IMR-90 (cell line): Measurements from ENCODE around the gene CASZ1. TPM values are rescaled to one million over a fixed set of nuclear protein-coding genes. Genes with fewer than 3 reads are reported as not detected.

Source experiments
- ATAC-seq: fragments of 200-7000 bp; cut with Tn5 transposase; 2 replicates; pipeline ENCODE4 v1.9.1; 2020; ENCODE audit warnings: low read depth, mild to moderate bottlenecking, moderate library complexity
- BruUV-seq: library from RNA; stranded (reverse); fragments of 400-500 nt; replicated peaks from 2 replicates; lab custom pipeline; 2021; lab: Mats Ljungman, UMichigan
- CTCF ChIA-PET: fragments of 300-600 bp; formaldehyde crosslinking; extraction: SDS; loops from one replicate; lab custom pipeline; 2021; ENCODE audit warnings: antibody characterized with exemption; lab: Yijun Ruan, JAX
- POLR2A ChIA-PET: fragments of 300-600 bp; sonication (Branson Sonifier 250); formaldehyde crosslinking; loops from one replicate; lab custom pipeline; 2022; ENCODE audit warnings: antibody characterized with exemption; ENCODE audit not compliant: unreplicated experiment; lab: Charles Lee
- DNase-seq: peaks from one replicate; pipeline ENCODE4 v3.0.0; 2013
- H2AFZ ChIP-seq: replicated peaks from 2 replicates; pipeline ENCODE3; 2013; ENCODE audit warnings: low read length, mild to moderate bottlenecking; ENCODE audit not compliant: poor library complexity
- H2AK5ac ChIP-seq: 2 replicates; pipeline ENCODE4 v1.6.1; 2013; ENCODE audit warnings: low read depth, low read length, inconsistent platforms
- H2AK9ac ChIP-seq: replicated peaks from 2 replicates; pipeline ENCODE3; 2013; ENCODE audit warnings: mild to moderate bottlenecking, low read depth, low read length, moderate library complexity; ENCODE audit not compliant: poor library complexity
- H2BK120ac ChIP-seq: 2 replicates; pipeline ENCODE4 v1.6.1; 2013; ENCODE audit warnings: low read depth, low read length, inconsistent platforms
- H2BK15ac ChIP-seq: 3 replicates; pipeline ENCODE4 v1.6.1; 2013; ENCODE audit warnings: low read depth, low read length, inconsistent platforms
- H2BK20ac ChIP-seq: 2 replicates; pipeline ENCODE4 v1.6.1; 2013; ENCODE audit warnings: low read depth, mild to moderate bottlenecking, inconsistent platforms, low read length, moderate library complexity
- H2BK5ac ChIP-seq: 2 replicates; pipeline ENCODE4 v1.6.1; 2013; ENCODE audit warnings: mild to moderate bottlenecking, low read depth, low read length, inconsistent platforms; ENCODE audit not compliant: poor library complexity, severe bottlenecking
- H3K14ac ChIP-seq: replicated peaks from 2 replicates; pipeline ENCODE4 v1.6.1; 2013; ENCODE audit warnings: low read depth, low read length, inconsistent platforms
- H3K18ac ChIP-seq: 2 replicates; pipeline ENCODE4 v1.6.1; 2013; ENCODE audit warnings: low read depth, low read length, control low read depth
- H3K23ac ChIP-seq: 2 replicates; pipeline ENCODE4 v1.6.1; 2013; ENCODE audit warnings: low read depth, low read length, inconsistent platforms
- H3K27ac ChIP-seq: 2 replicates; pipeline ENCODE4 v1.5.1; 2013; ENCODE audit warnings: mild to moderate bottlenecking, control low read depth, low read length; ENCODE audit not compliant: insufficient read depth
- H3K27me3 ChIP-seq: 2 replicates; pipeline ENCODE4 v1.6.1; 2013; ENCODE audit warnings: low read length; ENCODE audit not compliant: control insufficient read depth, insufficient read depth
- H3K36me3 ChIP-seq: 2 replicates; pipeline ENCODE4 v1.6.1; 2013; ENCODE audit warnings: low read length, mixed read lengths; ENCODE audit not compliant: control insufficient read depth, insufficient read depth
- H3K4ac ChIP-seq: 2 replicates; pipeline ENCODE4 v1.6.1; 2013; ENCODE audit warnings: low read depth, low read length, inconsistent platforms
- H3K4me1 ChIP-seq: 2 replicates; pipeline ENCODE4 v1.6.1; 2013; ENCODE audit warnings: low read length, mixed read lengths; ENCODE audit not compliant: control insufficient read depth, insufficient read depth
- H3K4me2 ChIP-seq: 2 replicates; pipeline ENCODE4 v1.6.1; 2013; ENCODE audit warnings: low read depth, mild to moderate bottlenecking, control low read depth, low read length, moderate library complexity
- H3K4me3 ChIP-seq: 2 replicates; pipeline ENCODE4 v1.5.1; 2013; ENCODE audit warnings: low read depth, mild to moderate bottlenecking, control low read depth, low read length, moderate library complexity; ENCODE audit not compliant: insufficient read depth
- H3K56ac ChIP-seq: 2 replicates; pipeline ENCODE4 v1.6.1; 2013; ENCODE audit warnings: low read length, inconsistent platforms; ENCODE audit not compliant: insufficient read depth; ENCODE audit errors: extremely low read depth
- H3K79me1 ChIP-seq, 2 experiments: 2 replicates each; pipeline ENCODE4 v1.6.1; 2013; ENCODE audit warnings: low read length in 2 of 2, inconsistent platforms in 1 of 2, low read depth in 1 of 2
- H3K9ac ChIP-seq: 2 replicates; pipeline ENCODE4 v1.6.1; 2013; ENCODE audit warnings: low read depth, low read length, control low read depth
- H3K9me1 ChIP-seq: 2 replicates; pipeline ENCODE4 v1.6.1; 2013; ENCODE audit warnings: low read length, inconsistent platforms; ENCODE audit not compliant: insufficient read depth
- H3K9me3 ChIP-seq: 2 replicates; pipeline ENCODE4 v1.6.1; 2013; ENCODE audit warnings: low read length; ENCODE audit not compliant: control insufficient read depth, insufficient read depth
- H4K20me1 ChIP-seq: 2 replicates; pipeline ENCODE4 v1.6.1; 2013; ENCODE audit warnings: low read length, inconsistent platforms; ENCODE audit not compliant: insufficient read depth
- H4K5ac ChIP-seq: 2 replicates; pipeline ENCODE4 v1.6.1; 2013; ENCODE audit warnings: mild to moderate bottlenecking, low read depth, low read length, control low read depth
- H4K8ac ChIP-seq, 2 experiments: 2 replicates each; pipeline ENCODE4 v1.6.1; 2013; ENCODE audit warnings: low read depth in 2 of 2, low read length in 2 of 2, control low read depth in 1 of 2, inconsistent platforms in 1 of 2
- H4K91ac ChIP-seq: 2 replicates; pipeline ENCODE4 v1.6.1; 2013; ENCODE audit warnings: low read depth, low read length, inconsistent platforms; ENCODE audit not compliant: insufficient read depth
- FOS ChIP-seq: fragments of 150-350 bp; IDR thresholded peaks from 2 replicates; pipeline ENCODE4 v1.6.1; 2016; ENCODE audit warnings: low read depth, low read length
- MAFK ChIP-seq: IDR thresholded peaks from 2 replicates; pipeline ENCODE4 v1.6.1; 2012; ENCODE audit warnings: low read depth, low read length, improper control_type of control experiment
- MAZ ChIP-seq: IDR thresholded peaks from 2 replicates; pipeline ENCODE4 v1.6.1; 2012; ENCODE audit warnings: low read depth, mild to moderate bottlenecking, low read length, improper control_type of control experiment, moderate library complexity, borderline replicate concordance
- MXI1 ChIP-seq: IDR thresholded peaks from 2 replicates; pipeline ENCODE4 v1.6.1; 2012; ENCODE audit warnings: low read depth, mild to moderate bottlenecking, low read length, moderate library complexity, borderline replicate concordance
- NFE2L2 ChIP-seq: fragments of 150-350 bp; IDR thresholded peaks from 2 replicates; pipeline ENCODE4 v1.6.1; 2016; ENCODE audit warnings: low read depth, mild to moderate bottlenecking, low read length
- POLR2A ChIP-seq: IDR thresholded peaks from 2 replicates; pipeline ENCODE4 v1.6.1; 2012; ENCODE audit warnings: mild to moderate bottlenecking, low read depth, low read length
- RAD21 ChIP-seq: IDR thresholded peaks from 2 replicates; pipeline ENCODE4 v1.6.1; 2012; ENCODE audit warnings: low read length, improper control_type of control experiment
- RCOR1 ChIP-seq: IDR thresholded peaks from 2 replicates; pipeline ENCODE4 v1.6.1; 2012; ENCODE audit warnings: mild to moderate bottlenecking, low read length, improper control_type of control experiment; ENCODE audit not compliant: insufficient replicate concordance
- RFX5 ChIP-seq: IDR thresholded peaks from 2 replicates; pipeline ENCODE4 v1.8.0; 2012; ENCODE audit warnings: low read depth, mild to moderate bottlenecking, low read length, moderate library complexity
- SMC3 ChIP-seq: fragments of 150-350 bp; IDR thresholded peaks from 2 replicates; pipeline ENCODE4 v1.6.1; 2016; ENCODE audit warnings: low read depth, mild to moderate bottlenecking, antibody characterized with exemption, low read length, moderate library complexity
- WGBS, 2 experiments: methylation state at CpG; one replicate each; pipeline versions ENCODE4 v1.1.5 to v1.1.7; 2013; ENCODE audit warnings: missing lambda C conversion rate in 2 of 2; ENCODE audit not compliant: insufficient read length in 1 of 2; ENCODE audit errors: extremely low coverage in 2 of 2; 5-methylcytosine and 5-hydroxymethylcytosine counted together
- dilution Hi-C: fragments of 300-500 bp; cut with HindIII; formaldehyde crosslinking; loops from one replicate; pipeline ENCODE4 v1.14.3; 2018; ENCODE audit warnings: low sequenced_read_pairs; ENCODE audit not compliant: unreplicated experiment
- in situ Hi-C: fragments of 300-500 bp; cut with MboI; formaldehyde crosslinking; loops from 3 replicates; pipeline ENCODE4 v1.14.3; 2019; ENCODE audit warnings: low sequenced_read_pairs, inconsistent platforms, mixed read lengths
- intact Hi-C: fragments of 100-400 bp; cut with micrococcal nuclease; formaldehyde crosslinking; loops from 2 replicates; pipeline ENCODE4 v1.10.0; 2022
- polyA plus RNA-seq, 3 experiments: library from polyadenylated mRNA; depleted of rRNA; stranded (reverse); fragments of >200 nt; gene quantifications; 2 replicates each; pipeline ENCODE4 v1.2.3, GENCODE V29; 2012; ENCODE audit warnings: low replicate concordance in 1 of 3
- total RNA-seq: library from RNA; depleted of rRNA; stranded (reverse); fragments of >200 nt; gene quantifications from 2 replicates; pipeline ENCODE4 v1.2.3, GENCODE V29; 2012

CASZ1 gene
- total and polyA plus RNA-seq, 2 of the 4 experiments (the other 2 are of a cell fraction) = 0.18 to 0.24 TPM

GRCh38 chr1:10835822-10836421 lies 39.5 kb upstream of the CASZ1 start:
- BruUV-seq = no TSS peak
- in situ Hi-C loops = no loop called here
- H3K79me1 ChIP-seq = no peaks in the 10 kb centered on the region

More at GRCh38 chr1:10835822-10836421, 39.5 kb upstream of the CASZ1 start:
- H3K9ac ChIP-seq = no peak overlapping the region
- no peak overlapping the region for H2BK120ac ChIP-seq
- no peaks in the 10 kb centered on the region; the same call in 1 of the 2 replicates for H4K20me1 ChIP-seq
- CTCF ChIA-PET = no interaction called here
- H3K27ac ChIP-seq = no peak overlapping the region
- H3K18ac ChIP-seq = no peak overlapping the region
- no peak overlapping the region for H2AK9ac ChIP-seq
- H2AK5ac ChIP-seq = no peak overlapping the region
- no peaks in the 10 kb centered on the region for H3K36me3 ChIP-seq
- peaks cover 51% of the 10 kb centered on the region for H3K27me3 ChIP-seq
- no peak overlapping the region for H4K5ac ChIP-seq
- POLR2A ChIA-PET = no interaction called here
- 40% methylated on average over 6 of the region's 31 CpGs; no CpG with 5 or more reads in 1 of the 2 experiments for whole genome bisulfite sequencing, 2 experiments
- H2AFZ ChIP-seq = peak overlapping the region; percentile 51
- H2BK15ac ChIP-seq = no peak overlapping the region
- H3K56ac ChIP-seq = no peak overlapping the region
- H3K9me1 ChIP-seq = no peaks in the 10 kb centered on the region
- intact Hi-C loops = no loop called here
- ATAC-seq = peak; percentile 95
- no peak overlapping the region for H3K23ac ChIP-seq
- H2BK5ac ChIP-seq = no peak overlapping the region
- H3K4ac ChIP-seq = no peak overlapping the region
- H4K8ac ChIP-seq = no peak overlapping the region
- dilution Hi-C loops = no loop called here
- no peaks in the 10 kb centered on the region for H3K9me3 ChIP-seq
- peak; percentile 36 for DNase-seq
- no peak overlapping the region for H2BK20ac ChIP-seq
- H3K14ac ChIP-seq = no peak overlapping the region
- H3K4me2 ChIP-seq = no peak overlapping the region
- H4K91ac ChIP-seq = no peak overlapping the region
- no peak overlapping the region for H3K4me3 ChIP-seq
- no peaks in the 10 kb centered on the region for H3K4me1 ChIP-seq
- TF ChIP-seq SMC3 = no peak
- no peak for TF ChIP-seq MAFK
- TF ChIP-seq MXI1 = no peak
- no peak for TF ChIP-seq POLR2A
- TF ChIP-seq MAZ = no peak
- TF ChIP-seq FOS = no peak
- no peak for TF ChIP-seq RFX5
- no peak for TF ChIP-seq RAD21
- no peak for TF ChIP-seq NFE2L2
- TF ChIP-seq RCOR1 = no peak
